Endothelial cell (in vitro differentiated cells): ENCODE data around the gene LARGE1. TPM values are rescaled to one million over a fixed set of nuclear protein-coding genes. Genes with fewer than 3 reads are reported as not detected.

Experiments used
- DNase-seq: peaks from one replicate; pipeline ENCODE4 v3.0.0; 2021; ENCODE audit warnings: low spot score
- H3K27ac Mint-ChIP-seq: one replicate; pipeline ENCODE4 v1.8.0; 2021; ENCODE audit warnings: mixed read lengths, inconsistent platforms; ENCODE audit not compliant: unreplicated experiment
- H3K27me3 Mint-ChIP-seq: one replicate; pipeline ENCODE4 v1.8.0; 2021; ENCODE audit warnings: mild to moderate bottlenecking, moderate library complexity, mixed read lengths, inconsistent platforms; ENCODE audit not compliant: unreplicated experiment
- H3K36me3 Mint-ChIP-seq: one replicate; pipeline ENCODE4 v1.8.0; 2021; ENCODE audit warnings: mild to moderate bottlenecking, low read depth, mixed read lengths, inconsistent platforms; ENCODE audit not compliant: unreplicated experiment
- H3K4me1 Mint-ChIP-seq: one replicate; pipeline ENCODE4 v1.8.0; 2021; ENCODE audit warnings: mild to moderate bottlenecking, mixed read lengths, inconsistent platforms; ENCODE audit not compliant: unreplicated experiment
- H3K4me3 Mint-ChIP-seq: one replicate; pipeline ENCODE4 v1.8.0; 2021; ENCODE audit warnings: mild to moderate bottlenecking, mixed read lengths, inconsistent platforms; ENCODE audit not compliant: unreplicated experiment
- H3K9me3 Mint-ChIP-seq: one replicate; pipeline ENCODE4 v1.8.0; 2021; ENCODE audit warnings: mixed read lengths, inconsistent platforms; ENCODE audit not compliant: unreplicated experiment
- CTCF ChIP-seq: fragments of 200-600 bp; sonication (generic); IDR thresholded peaks from one replicate; pipeline ENCODE4 v1.5.0; 2021; ENCODE audit warnings: antibody characterized with exemption; ENCODE audit not compliant: unreplicated experiment
- total RNA-seq: library from RNA; stranded (reverse); fragmentation: NEBNext Ultra II Directional; extraction: Animal tissue kit (Norgen Biotek cat#: 25700); gene quantifications from one replicate; pipeline ENCODE4 v1.2.1, GENCODE V29; 2021; ENCODE audit not compliant: unreplicated experiment

LARGE1 gene
- total RNA-seq, 1 donor from 2014 or later = 25.4 TPM

- no peak overlapping the region for H3K4me3 Mint-ChIP-seq
- TF ChIP-seq CTCF = no peak
- no peaks in the 10 kb centered on the region for H3K4me1 Mint-ChIP-seq
- no peaks in the 10 kb centered on the region for H3K9me3 Mint-ChIP-seq
- no peak overlapping the region for H3K27ac Mint-ChIP-seq
- no peaks in the 10 kb centered on the region for H3K27me3 Mint-ChIP-seq
- no peak for DNase-seq
- no peaks in the 10 kb centered on the region for H3K36me3 Mint-ChIP-seq
Measured at GRCh38 chr22:33455036-33455435, 465.2 kb downstream of the LARGE1 start.

- Mint-ChIP-seq H3K9me3 (no peaks in the 10 kb centered on the region), H3K27ac (no peak overlapping the region), H3K4me1 (no peaks in the 10 kb centered on the region), H3K27me3 (peaks cover 2% of the 10 kb centered on the region), H3K4me3 (no peak overlapping the region), H3K36me3 (no peaks in the 10 kb centered on the region)
- no peak for TF ChIP-seq CTCF
- DNase-seq = no peak
Measured at GRCh38 chr22:33451866-33452469, 468.3 kb downstream of the LARGE1 start.

GRCh38 chr22:33450756-33451155 lies 469.5 kb downstream of the LARGE1 start:
- no peak for DNase-seq
- Mint-ChIP-seq H3K27me3 (peaks cover 2% of the 10 kb centered on the region), H3K9me3 (no peaks in the 10 kb centered on the region), H3K4me1 (no peaks in the 10 kb centered on the region), H3K27ac (no peak overlapping the region), H3K4me3 (no peak overlapping the region), H3K36me3 (no peaks in the 10 kb centered on the region)
- no peak for TF ChIP-seq CTCF

- DNase-seq = no peak
- Mint-ChIP-seq H3K4me1 (peaks cover 3% of the 10 kb centered on the region), H3K4me3 (no peak overlapping the region), H3K27me3 (peaks cover 2% of the 10 kb centered on the region), H3K36me3 (no peaks in the 10 kb centered on the region), H3K27ac (no peak overlapping the region), H3K9me3 (no peaks in the 10 kb centered on the region)
- no peak for TF ChIP-seq CTCF
Measured at GRCh38 chr22:33447733-33448132, 472.5 kb downstream of the LARGE1 start.

GRCh38 chr22:33443683-33444082 lies 476.6 kb downstream of the LARGE1 start:
- Mint-ChIP-seq H3K36me3 (no peaks in the 10 kb centered on the region), H3K4me3 (no peak overlapping the region), H3K4me1 (peaks cover 3% of the 10 kb centered on the region), H3K9me3 (no peaks in the 10 kb centered on the region), H3K27ac (no peak overlapping the region), H3K27me3 (peaks cover 2% of the 10 kb centered on the region)
- DNase-seq = no peak
- TF ChIP-seq CTCF = no peak
